Suprapubic skin (tissue), 4 donors: ENCODE results near the gene PLXNA4.

Experiments
- EP300 ChIP-seq: sonication (generic); formaldehyde crosslinking; IDR thresholded peaks from one replicate; pipeline ENCODE4 v1.6.1; 2017; ENCODE audit warnings: antibody characterized with exemption
- POLR2A ChIP-seq, 2 donors: fragments of 450-650 bp; IDR thresholded peaks; one replicate each; pipeline ENCODE4 v1.6.1; 2017; ENCODE audit warnings: antibody characterized with exemption in 2 of 2, mild to moderate bottlenecking in 2 of 2, moderate library complexity in 2 of 2
- POLR2AphosphoS5 ChIP-seq, 3 donors: sonication (generic); formaldehyde crosslinking; IDR thresholded peaks; one replicate each; pipeline ENCODE4 v1.6.1; 2017; ENCODE audit warnings: antibody characterized with exemption in 3 of 3
- TF ChIP-seq, protein P1 (sequence below), 2 donors: fragments of 200-600 bp in 1 of 2; fragments of 450-650 bp in 1 of 2; sonication (generic) in 1 of 2; IDR thresholded peaks; one replicate each; pipeline ENCODE4 v1.5.1; 2016 to 2019; ENCODE audit warnings: antibody characterized with exemption in 2 of 2, mild to moderate bottlenecking in 1 of 2, moderate library complexity in 1 of 2

DNA sequence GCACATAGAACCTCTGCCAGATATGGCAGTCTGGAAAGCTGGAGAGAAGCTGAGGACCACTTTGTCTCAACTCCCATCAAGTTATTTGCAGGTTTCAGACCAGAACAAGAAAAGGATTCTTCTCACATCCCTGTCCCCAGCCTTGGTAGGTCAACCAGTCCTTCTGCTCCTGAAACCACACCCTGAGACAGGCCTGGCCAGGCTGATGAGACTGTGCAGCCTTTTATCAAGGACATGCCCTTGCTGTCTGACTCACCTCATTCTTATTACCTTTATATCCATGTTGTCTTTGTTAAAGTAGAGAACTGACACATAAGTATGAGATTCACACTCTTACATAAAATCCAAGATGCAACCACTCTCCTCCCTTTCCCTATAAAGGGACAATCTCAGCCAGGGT, 354.9 kb downstream of the PLXNA4 start:
- TF ChIP-seq EP300 (no peak), POLR2A (IDR thresholded peaks at IDR 0.05) (no peak), POLR2AphosphoS5 (IDR thresholded peaks at IDR 0.05) (no peak)
- TF ChIP-seq, protein P1, sequence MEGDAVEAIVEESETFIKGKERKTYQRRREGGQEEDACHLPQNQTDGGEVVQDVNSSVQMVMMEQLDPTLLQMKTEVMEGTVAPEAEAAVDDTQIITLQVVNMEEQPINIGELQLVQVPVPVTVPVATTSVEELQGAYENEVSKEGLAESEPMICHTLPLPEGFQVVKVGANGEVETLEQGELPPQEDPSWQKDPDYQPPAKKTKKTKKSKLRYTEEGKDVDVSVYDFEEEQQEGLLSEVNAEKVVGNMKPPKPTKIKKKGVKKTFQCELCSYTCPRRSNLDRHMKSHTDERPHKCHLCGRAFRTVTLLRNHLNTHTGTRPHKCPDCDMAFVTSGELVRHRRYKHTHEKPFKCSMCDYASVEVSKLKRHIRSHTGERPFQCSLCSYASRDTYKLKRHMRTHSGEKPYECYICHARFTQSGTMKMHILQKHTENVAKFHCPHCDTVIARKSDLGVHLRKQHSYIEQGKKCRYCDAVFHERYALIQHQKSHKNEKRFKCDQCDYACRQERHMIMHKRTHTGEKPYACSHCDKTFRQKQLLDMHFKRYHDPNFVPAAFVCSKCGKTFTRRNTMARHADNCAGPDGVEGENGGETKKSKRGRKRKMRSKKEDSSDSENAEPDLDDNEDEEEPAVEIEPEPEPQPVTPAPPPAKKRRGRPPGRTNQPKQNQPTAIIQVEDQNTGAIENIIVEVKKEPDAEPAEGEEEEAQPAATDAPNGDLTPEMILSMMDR (IDR thresholded peaks at IDR 0.05): no peak
